Fibroblast of lung (primary cell): Measurements from ENCODE around the gene MPC1L. TPM values are rescaled to one million over a fixed set of nuclear protein-coding genes. Genes with fewer than 3 reads are reported as not detected.

Experiments
- DNase-seq, 2 donors: peaks; one replicate each; pipeline versions ENCODE4 v3.0.0 to v3.0.0-alpha.2; 2010; ENCODE audit warnings: low read depth in 2 of 2
- H2AFZ ChIP-seq: 2 replicates; pipeline ENCODE4 v1.5.1; 2012; ENCODE audit warnings: low read length, control low read depth, inconsistent platforms
- H3K27ac ChIP-seq: 2 replicates; pipeline ENCODE4 v1.5.1; 2011; ENCODE audit warnings: low read length, control low read depth; ENCODE audit not compliant: insufficient read depth
- H3K27me3 ChIP-seq: 2 replicates; pipeline ENCODE4 v1.5.1; 2011; ENCODE audit warnings: mild to moderate bottlenecking, low read length; ENCODE audit not compliant: control insufficient read depth, insufficient read depth
- H3K36me3 ChIP-seq: 2 replicates; pipeline ENCODE4 v1.5.1; 2011; ENCODE audit warnings: low read length; ENCODE audit not compliant: control insufficient read depth, insufficient read depth
- H3K4me1 ChIP-seq: 2 replicates; pipeline ENCODE4 v1.5.1; 2011; ENCODE audit warnings: low read length; ENCODE audit not compliant: control insufficient read depth, insufficient read depth; ENCODE audit errors: extremely low read depth
- H3K4me2 ChIP-seq: 2 replicates; pipeline ENCODE4 v1.5.1; 2011; ENCODE audit warnings: low read length, control low read depth; ENCODE audit not compliant: insufficient read depth; ENCODE audit errors: extremely low read depth
- H3K4me3 ChIP-seq, 4 experiments: fragments of 200-600 bp in 1 of 4; sonication (generic) in 1 of 4; replicated peaks in 1 of 4; 2 replicates each; pipeline ENCODE4 v1.5.1; 2011 to 2016; ENCODE audit warnings: low read length in 4 of 4, low read depth in 3 of 4, mild to moderate bottlenecking in 3 of 4, control low read depth in 2 of 4, inconsistent platforms in 1 of 4, mixed read lengths in 1 of 4; ENCODE audit not compliant: insufficient read depth in 1 of 4; ENCODE audit errors: control extremely low read depth in 1 of 4
- H3K79me2 ChIP-seq: 2 replicates; pipeline ENCODE4 v1.5.1; 2012; ENCODE audit warnings: mild to moderate bottlenecking, low read length, inconsistent platforms; ENCODE audit not compliant: control insufficient read depth, insufficient read depth
- H3K9ac ChIP-seq: 2 replicates; pipeline ENCODE4 v1.5.1; 2011; ENCODE audit warnings: mild to moderate bottlenecking, low read length, control low read depth; ENCODE audit not compliant: insufficient read depth
- H3K9me3 ChIP-seq: 2 replicates; pipeline ENCODE4 v1.5.1; 2012; ENCODE audit warnings: low read depth, low read length; ENCODE audit not compliant: control insufficient read depth, insufficient read depth
- H4K20me1 ChIP-seq: 2 replicates; pipeline ENCODE4 v1.5.1; 2011; ENCODE audit warnings: low read length; ENCODE audit not compliant: control insufficient read depth, insufficient read depth; ENCODE audit errors: extremely low read depth
- CTCF ChIP-seq, 2 donors: IDR thresholded peaks in 1 of 2; conservative IDR thresholded peaks in 1 of 2; 1 replicate in 1 of 2; 2 replicates in 1 of 2; pipeline ENCODE4 v1.5.1; 2011 to 2012; ENCODE audit warnings: low read length in 2 of 2, control low read depth in 1 of 2, inconsistent platforms in 1 of 2, low read depth in 1 of 2, mild to moderate bottlenecking in 1 of 2
- EZH2 ChIP-seq: IDR thresholded peaks from 2 replicates; pipeline ENCODE4 v1.5.1; 2012; ENCODE audit warnings: low read length, control low read depth, mild to moderate bottlenecking; ENCODE audit errors: missing control alignments
- polyA plus RNA-seq, 2 donors: library from polyadenylated mRNA; depleted of rRNA in 1 of 2; stranded (reverse) in 1 of 2; unstranded in 1 of 2; fragments of >200 nt; gene quantifications; 2 replicates each; pipeline ENCODE4 v1.2.1, GENCODE V29; 2011 to 2012; ENCODE audit warnings: missing spikeins in 1 of 2
- total RNA-seq: library from RNA; depleted of rRNA; stranded (reverse); fragments of >200 nt; gene quantifications from 2 replicates; pipeline ENCODE4 v1.2.1, GENCODE V29; 2014

Gene MPC1L
- total and polyA plus RNA-seq, 2 donors (not counting 1 experiment from before 2014, with no cell fraction given): not detected

GRCh38 chrX:40660381-40660780 lies 37.2 kb downstream of the MPC1L start:
- no peak for DNase-seq
- H4K20me1 ChIP-seq: no peaks in the 10 kb centered on the region
- TF ChIP-seq CTCF (conservative IDR thresholded peaks at IDR 0.05 in 1 of 2, IDR thresholded peaks at IDR 0.05 in 1 of 2; ENCODE audit: low read depth in 1 of 2, low read length in 2 of 2) (no peak), EZH2 (no peak)

GRCh38 chrX:40661489-40661888 lies 38.3 kb downstream of the MPC1L start:
- no peak for DNase-seq
- no peaks in the 10 kb centered on the region for H4K20me1 ChIP-seq
- H3K9me3 ChIP-seq: no peaks in the 10 kb centered on the region
- no peak overlapping the region for H3K4me2 ChIP-seq
- TF ChIP-seq CTCF (conservative IDR thresholded peaks at IDR 0.05 in 1 of 2, IDR thresholded peaks at IDR 0.05 in 1 of 2; ENCODE audit: low read depth in 1 of 2, low read length in 2 of 2) (no peak), EZH2 (no peak)
- H2AFZ ChIP-seq: no peak overlapping the region
- no peak overlapping the region for H3K4me3 ChIP-seq
- no peak overlapping the region for H3K27ac ChIP-seq
- H3K36me3 ChIP-seq: peaks cover 2% of the 10 kb centered on the region
- no peak overlapping the region for H3K9ac ChIP-seq
- no peaks in the 10 kb centered on the region for H3K79me2 ChIP-seq
- no peaks in the 10 kb centered on the region for H3K27me3 ChIP-seq
- H3K4me1 ChIP-seq: no peaks in the 10 kb centered on the region

More at GRCh38 chrX:40660381-40660780, 37.2 kb downstream of the MPC1L start:
- Histone ChIP-seq H3K4me2 (no peak overlapping the region), H3K9me3 (no peaks in the 10 kb centered on the region), H3K9ac (no peak overlapping the region), H3K27ac (no peak overlapping the region), H3K4me3 (no peak overlapping the region), H3K27me3 (no peaks in the 10 kb centered on the region), H3K4me1 (no peaks in the 10 kb centered on the region), H3K79me2 (no peaks in the 10 kb centered on the region), H3K36me3 (peaks cover 2% of the 10 kb centered on the region), H2AFZ (no peak overlapping the region)

- no peak for DNase-seq
- peaks cover 2% of the 10 kb centered on the region for H3K36me3 ChIP-seq
- H3K27ac ChIP-seq: no peak overlapping the region
- H2AFZ ChIP-seq: no peak overlapping the region
- H3K9ac ChIP-seq: no peak overlapping the region
- H3K4me1 ChIP-seq: no peaks in the 10 kb centered on the region
- no peaks in the 10 kb centered on the region for H3K9me3 ChIP-seq
- no peak overlapping the region for H3K4me3 ChIP-seq
- no peaks in the 10 kb centered on the region for H4K20me1 ChIP-seq
- H3K27me3 ChIP-seq: no peaks in the 10 kb centered on the region
- H3K79me2 ChIP-seq: no peaks in the 10 kb centered on the region
- no peak overlapping the region for H3K4me2 ChIP-seq
- no peak for TF ChIP-seq CTCF (conservative IDR thresholded peaks at IDR 0.05 in 1 of 2, IDR thresholded peaks at IDR 0.05 in 1 of 2; ENCODE audit: low read depth in 1 of 2, low read length in 2 of 2)
- TF ChIP-seq EZH2: no peak
Measured at GRCh38 chrX:40663078-40663740, 40.0 kb downstream of the MPC1L start.
